Measurements from ENCODE around the gene FOXP1. TPM values are rescaled to one million over a fixed set of nuclear protein-coding genes. Genes with fewer than 3 reads are reported as not detected.

FOXP1 gene
- total RNA-seq, 1 donor: 55.7 TPM

GRCh38 chr3:71492566-71492965 is 91.0 kb downstream of the FOXP1 start:
- no peak for DNase-seq (ENCODE audit: low read depth)
- no peak for TF ChIP-seq CTCF (IDR thresholded peaks at IDR 0.05; ENCODE audit: insufficient read depth, low read depth, low read length)

GRCh38 chr3:71491154-71491752 is 92.3 kb downstream of the FOXP1 start:
- no peak for DNase-seq (ENCODE audit: low read depth)
- H3K4me3 ChIP-seq (ENCODE audit: low read depth, low read length): no peak overlapping the region
- no peak for TF ChIP-seq CTCF (IDR thresholded peaks at IDR 0.05; ENCODE audit: insufficient read depth, low read depth, low read length)

More at GRCh38 chr3:71492566-71492965, 91.0 kb downstream of the FOXP1 start:
- no peak overlapping the region for H3K4me3 ChIP-seq (ENCODE audit: low read depth, low read length)

GRCh38 chr3:71490692-71491091 is 92.8 kb downstream of the FOXP1 start:
- TF ChIP-seq CTCF (IDR thresholded peaks at IDR 0.05; ENCODE audit: insufficient read depth, low read depth, low read length): no peak
- no peak for DNase-seq (ENCODE audit: low read depth)
- no peak overlapping the region for H3K4me3 ChIP-seq (ENCODE audit: low read depth, low read length)

- TF ChIP-seq CTCF (IDR thresholded peaks at IDR 0.05; ENCODE audit: insufficient read depth, low read depth, low read length): no peak
- no peak overlapping the region for H3K4me3 ChIP-seq (ENCODE audit: low read depth, low read length)
Measured at GRCh38 chr3:71489315-71489761, 94.2 kb downstream of the FOXP1 start.

GRCh38 chr3:71488882-71489281 is 94.6 kb downstream of the FOXP1 start:
- TF ChIP-seq CTCF (IDR thresholded peaks at IDR 0.05; ENCODE audit: insufficient read depth, low read depth, low read length): no peak
- DNase-seq (ENCODE audit: low read depth): no peak
- H3K4me3 ChIP-seq (ENCODE audit: low read depth, low read length): no peak overlapping the region

More at GRCh38 chr3:71489315-71489761, 94.2 kb downstream of the FOXP1 start:
- DNase-seq (ENCODE audit: low read depth): no peak

- DNase-seq (ENCODE audit: low read depth): no peak
- no peak overlapping the region for H3K4me3 ChIP-seq (ENCODE audit: low read depth, low read length)
- no peak for TF ChIP-seq CTCF (IDR thresholded peaks at IDR 0.05; ENCODE audit: insufficient read depth, low read depth, low read length)
Measured at GRCh38 chr3:71488391-71488809, 95.1 kb downstream of the FOXP1 start.

- no peak overlapping the region for H3K4me3 ChIP-seq (ENCODE audit: low read depth, low read length)
- no peak for DNase-seq (ENCODE audit: low read depth)
- TF ChIP-seq CTCF (IDR thresholded peaks at IDR 0.05; ENCODE audit: insufficient read depth, low read depth, low read length): no peak
Measured at GRCh38 chr3:71487418-71487817, 96.1 kb downstream of the FOXP1 start.
